GM19035 (cell line): ENCODE measurements around the gene TLCD4.
A peak's percentile ranks its signal among the peaks of the same experiment; 100 is the strongest.
"Not testable (repeated sequence)": the region's sequence is repeated elsewhere in the genome, so short reads cannot be mapped to it uniquely, and the experiment has no call there.

ENCODE experiments used
- ATAC-seq: cut with Tn5 transposase; IDR thresholded peaks from one replicate; pipeline ENCODE4 v1.9.1; 2021; ENCODE audit not compliant: unreplicated experiment

The TLCD4 gene

GRCh38 chr1:95117207-95118066 is at the start of gene TLCD4:
Gene TLCD4, plus strand, starts transcription at chr1:95117355. Its CDS starts 26,547 bp downstream, at chr1:95143902.
- peak; percentile 72 for ATAC-seq

- no peak for ATAC-seq
Measured at GRCh38 chr1:95067568-95067967, 49.6 kb upstream of the TLCD4 start.

GRCh38 chr1:95068956-95069709 is 48.0 kb upstream of the TLCD4 start:
- ATAC-seq: no peak

GRCh38 chr1:95069710-95070093 is 47.5 kb upstream of the TLCD4 start:
- ATAC-seq: no peak

- no peak for ATAC-seq
Measured at GRCh38 chr1:95071539-95071938, 45.6 kb upstream of the TLCD4 start.

- no peak for ATAC-seq
Measured at GRCh38 chr1:95072117-95072516, 45.0 kb upstream of the TLCD4 start.

- ATAC-seq: peak; percentile 98
Measured at GRCh38 chr1:95072532-95073419, 44.4 kb upstream of the TLCD4 start, which contains the start of gene ALG14. Gene ALG14, minus strand, starts transcription at chr1:95072951. Its CDS starts 53 bp downstream, at chr1:95072898.

- peak; percentile 0 for ATAC-seq
Measured at GRCh38 chr1:95073446-95073845, 43.7 kb upstream of the TLCD4 start.

- ATAC-seq: no peak
Measured at GRCh38 chr1:95076034-95076433, 41.1 kb upstream of the TLCD4 start.

- no peak for ATAC-seq
Measured at GRCh38 chr1:95080446-95080845, 36.7 kb upstream of the TLCD4 start.

GRCh38 chr1:95080879-95081278 is 36.3 kb upstream of the TLCD4 start:
- ATAC-seq: no peak

GRCh38 chr1:95084317-95085176 is 32.6 kb upstream of the TLCD4 start:
- ATAC-seq: peak; percentile 75

- ATAC-seq: no peak
Measured at GRCh38 chr1:95085376-95085775, 31.8 kb upstream of the TLCD4 start.

- ATAC-seq: peak; percentile 59
Measured at GRCh38 chr1:95086949-95087533, 30.1 kb upstream of the TLCD4 start.

- no peak for ATAC-seq
Measured at GRCh38 chr1:95088303-95088702, 28.9 kb upstream of the TLCD4 start.

- no peak for ATAC-seq
Measured at GRCh38 chr1:95089650-95090287, 27.4 kb upstream of the TLCD4 start.

- not testable (repeated sequence) for ATAC-seq
Measured at GRCh38 chr1:95091290-95091689, 25.9 kb upstream of the TLCD4 start.

- not testable (repeated sequence) for ATAC-seq
Measured at GRCh38 chr1:95092891-95093290, 24.3 kb upstream of the TLCD4 start.

- ATAC-seq: no peak
Measured at GRCh38 chr1:95093296-95093695, 23.9 kb upstream of the TLCD4 start.
